Endothelial cell of umbilical vein (primary cell): ENCODE measurements around the gene TCAP.

Source experiments
- CTCF ChIP-seq, 2 donors: IDR thresholded peaks; 1 replicate in 1 of 2; 2 replicates in 1 of 2; pipeline ENCODE4 v1.5.1; 2011; ENCODE audit warnings: low read length in 2 of 2, mild to moderate bottlenecking in 2 of 2, moderate library complexity in 2 of 2, control low read depth in 1 of 2, inconsistent platforms in 1 of 2, low read depth in 1 of 2; ENCODE audit not compliant: insufficient read depth in 1 of 2; ENCODE audit errors: extremely low read depth in 1 of 2
- EZH2 ChIP-seq: IDR thresholded peaks from 2 replicates; pipeline ENCODE4 v1.6.1; 2012; ENCODE audit warnings: borderline replicate concordance, low read depth, mild to moderate bottlenecking, moderate library complexity, low read length, inconsistent platforms; ENCODE audit not compliant: severe bottlenecking
- GATA2 ChIP-seq: IDR thresholded peaks from 2 replicates; pipeline ENCODE4 v1.7.0; 2011; ENCODE audit warnings: low read depth, mild to moderate bottlenecking, moderate library complexity, mixed read lengths, low read length; ENCODE audit not compliant: insufficient read length, insufficient read depth
- MYC ChIP-seq: IDR thresholded peaks from one replicate; pipeline ENCODE4 v1.6.1; 2011; ENCODE audit warnings: mild to moderate bottlenecking, low read depth, low read length
- TF ChIP-seq, protein P1 (sequence below): IDR thresholded peaks from 2 replicates; pipeline ENCODE4 v1.6.1; 2011; ENCODE audit not compliant: insufficient read depth, insufficient read length

GRCh38 chr17:39643271-39643670, 21.9 kb upstream of the TCAP start:
- TF ChIP-seq CTCF (IDR thresholded peaks at IDR 0.05; ENCODE audit: extremely low read depth in 1 of 2, insufficient read depth in 1 of 2, low read depth in 1 of 2, low read length in 2 of 2) (no peak), EZH2 (no peak), MYC (no peak), GATA2 (no peak)
- TF ChIP-seq, protein P1, sequence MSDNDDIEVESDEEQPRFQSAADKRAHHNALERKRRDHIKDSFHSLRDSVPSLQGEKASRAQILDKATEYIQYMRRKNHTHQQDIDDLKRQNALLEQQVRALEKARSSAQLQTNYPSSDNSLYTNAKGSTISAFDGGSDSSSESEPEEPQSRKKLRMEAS, result no peak
